HepG2 (cell line): Measurements from ENCODE around the gene PPP1R18. TPM values are rescaled to one million over a fixed set of nuclear protein-coding genes. Genes with fewer than 3 reads are reported as not detected.
A peak's percentile ranks its signal among the peaks of the same experiment; 100 is the strongest.

Source experiments
- BHLHE40 ChIP-seq: IDR thresholded peaks from 2 replicates; pipeline ENCODE4 v1.6.1; 2011; ENCODE audit warnings: low read length, improper control_type of control experiment
- ELF4 ChIP-seq: sonication (generic); formaldehyde crosslinking; IDR thresholded peaks from 2 replicates; pipeline ENCODE4 v1.5.0; 2020; ENCODE audit warnings: missing genetic modification reagents, mild to moderate bottlenecking, moderate library complexity, borderline replicate concordance
- JARID2 ChIP-seq: sonication (generic); formaldehyde crosslinking; IDR thresholded peaks from 2 replicates; pipeline ENCODE4 v1.8.1; 2023; ENCODE audit warnings: missing genetic modification reagents, inconsistent platforms; ENCODE audit not compliant: insufficient replicate concordance
- MEIS1 ChIP-seq: sonication (generic); formaldehyde crosslinking; IDR thresholded peaks from 2 replicates; pipeline ENCODE4 v1.9.0; 2021; ENCODE audit warnings: mild to moderate bottlenecking, missing genetic modification reagents, moderate library complexity, borderline replicate concordance
- NBN ChIP-seq: fragments of 450-650 bp; conservative IDR thresholded peaks from 2 replicates; pipeline ENCODE4 v1.6.1; 2017
- NR1H2 ChIP-seq: sonication (generic); formaldehyde crosslinking; IDR thresholded peaks from 2 replicates; pipeline ENCODE4 v1.8.1; 2022; ENCODE audit warnings: low read depth, missing genetic modification reagents, borderline replicate concordance
- PAF1 ChIP-seq: IDR thresholded peaks from 2 replicates; pipeline ENCODE4 v1.6.1; 2016; ENCODE audit warnings: missing genetic modification reagents, missing compliant biosample characterization
- POLR2G ChIP-seq: fragments of 200-400 bp; formaldehyde crosslinking; IDR thresholded peaks from 2 replicates; pipeline ENCODE4 v1.6.1; 2018; ENCODE audit warnings: mild to moderate bottlenecking, low read depth, low read length, moderate library complexity
- REXO4 ChIP-seq: sonication (generic); formaldehyde crosslinking; IDR thresholded peaks from 2 replicates; pipeline ENCODE4 v1.8.0; 2022; ENCODE audit warnings: missing genetic modification reagents, mild to moderate bottlenecking, borderline replicate concordance
- SIN3B ChIP-seq: fragments of 150-350 bp; IDR thresholded peaks from 2 replicates; pipeline ENCODE4 v1.6.1; 2014; ENCODE audit warnings: low read length
- SMARCE1 ChIP-seq: fragments of 450-650 bp; IDR thresholded peaks from 2 replicates; pipeline ENCODE4 v1.6.1; 2017; ENCODE audit warnings: borderline replicate concordance
- SOX5 ChIP-seq: IDR thresholded peaks from 2 replicates; pipeline ENCODE4 v1.6.1; 2016; ENCODE audit warnings: borderline replicate concordance
- YEATS2 ChIP-seq: sonication (generic); formaldehyde crosslinking; IDR thresholded peaks from 2 replicates; pipeline ENCODE4 v1.4.0; 2020; ENCODE audit warnings: missing genetic modification reagents, borderline replicate concordance
- ZBTB8A ChIP-seq: sonication (generic); formaldehyde crosslinking; IDR thresholded peaks from 2 replicates; pipeline ENCODE4 v1.4.0; 2020; ENCODE audit warnings: mild to moderate bottlenecking, low read depth, missing genetic modification reagents, borderline replicate concordance
- ZFP62 ChIP-seq: sonication (generic); formaldehyde crosslinking; IDR thresholded peaks from 2 replicates; pipeline ENCODE4 v1.4.0; 2020; ENCODE audit warnings: missing genetic modification reagents
- ZNF451 ChIP-seq: sonication (generic); formaldehyde crosslinking; IDR thresholded peaks from 2 replicates; pipeline ENCODE4 v1.5.0; 2020; ENCODE audit warnings: mild to moderate bottlenecking, missing genetic modification reagents
- ZNF777 ChIP-seq: sonication (generic); formaldehyde crosslinking; IDR thresholded peaks from 2 replicates; pipeline ENCODE4 v1.4.0; 2020; ENCODE audit warnings: missing genetic modification reagents
- polyA plus RNA-seq, 8 experiments: library from polyadenylated mRNA; depleted of rRNA in 3 of 8; stranded (reverse) in 7 of 8; unstranded in 1 of 8; fragments of >200 nt; fragmentation: Illumina TruSeq in 4 of 8; extraction: Trizol in 4 of 8; gene quantifications; 2 replicates each; pipeline versions ENCODE4 v1.2.1 to v1.2.3, GENCODE V29; 2011 to 2016; ENCODE audit warnings: low read depth in 4 of 8, missing spikeins in 1 of 8, mixed read lengths in 1 of 8; ENCODE audit not compliant: insufficient read depth in 1 of 8
- total RNA-seq, 5 experiments: library from RNA; depleted of rRNA; stranded (reverse); fragments of >200 nt; fragmentation: Illumina TruSeq; extraction: Trizol; gene quantifications; 2 replicates each; pipeline ENCODE4 v1.2.3, GENCODE V29; 2016; ENCODE audit warnings: low read depth in 1 of 5
- TF ChIP-seq, protein P1 (sequence below): sonication (generic); formaldehyde crosslinking; IDR thresholded peaks from 2 replicates; pipeline ENCODE4 v1.4.0; 2020; ENCODE audit warnings: missing genetic modification reagents
- TF ChIP-seq, protein P2 (sequence below): sonication (generic); formaldehyde crosslinking; IDR thresholded peaks from 2 replicates; pipeline ENCODE4 v1.8.0; 2022; ENCODE audit warnings: missing genetic modification reagents, mild to moderate bottlenecking, moderate library complexity, borderline replicate concordance
- TF ChIP-seq, protein P3 (sequence below): IDR thresholded peaks from 2 replicates; pipeline ENCODE4 v1.6.1; 2016; ENCODE audit warnings: low read depth, missing genetic modification reagents, missing compliant biosample characterization

PPP1R18 gene
- total and polyA plus RNA-seq, 2 of the 13 experiments (the other 11 are each of a cell fraction or from before 2014, with no cell fraction given): 4.9 to 9.2 TPM

DNA sequence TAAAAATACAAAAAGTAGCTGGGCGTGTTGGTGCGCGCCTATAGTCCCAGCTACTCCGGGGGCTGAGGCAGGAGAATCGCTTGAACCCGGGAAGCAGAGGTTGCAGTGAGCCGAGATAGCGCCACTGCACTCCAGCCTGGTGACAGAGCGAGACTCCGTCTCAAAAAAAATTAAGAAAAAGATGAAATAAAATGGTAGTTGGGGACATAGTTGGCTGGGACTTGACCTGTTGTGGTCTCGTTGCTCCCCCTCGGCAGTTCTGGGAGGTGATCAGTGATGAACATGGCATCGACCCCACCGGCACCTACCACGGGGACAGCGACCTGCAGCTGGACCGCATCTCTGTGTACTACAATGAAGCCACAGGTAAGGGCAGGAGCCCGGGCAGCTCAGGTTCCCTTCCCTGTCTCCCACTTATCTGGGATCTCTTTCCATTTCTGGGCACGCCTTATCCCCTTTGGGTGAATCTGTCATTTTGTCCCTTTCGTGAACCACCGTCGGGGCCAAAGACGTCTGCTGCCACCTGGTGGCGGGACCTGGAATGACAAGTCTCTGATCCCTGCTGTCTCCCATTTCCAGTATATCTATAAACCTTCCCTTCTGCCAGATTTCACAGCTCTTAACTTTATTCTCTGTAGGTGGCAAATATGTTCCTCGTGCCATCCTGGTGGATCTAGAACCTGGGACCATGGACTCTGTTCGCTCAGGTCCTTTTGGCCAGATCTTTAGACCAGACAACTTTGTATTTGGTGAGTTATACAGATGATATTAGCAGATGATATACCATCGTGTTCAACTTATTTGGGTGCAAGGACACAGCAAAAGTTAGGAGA is 36.1 kb upstream of the PPP1R18 start (continued):
- no peak; the same call in 1 of the 2 replicates for TF ChIP-seq POLR2G
- TF ChIP-seq SOX5 (CRISPR knock-in tag): peak; percentile 45; the same call in 1 of the 2 replicates
- TF ChIP-seq MEIS1 (CRISPR knock-in tag): peak; percentile 26; the same call in 1 of the 2 replicates
- no peak for TF ChIP-seq SMARCE1
- peak; percentile 35; the same call in 1 of the 2 replicates for TF ChIP-seq BHLHE40
- peak; percentile 45; the same call in 1 of the 2 replicates for TF ChIP-seq YEATS2 (CRISPR knock-in tag)
- no peak for TF ChIP-seq JARID2 (CRISPR knock-in tag)
- TF ChIP-seq, protein P1, sequence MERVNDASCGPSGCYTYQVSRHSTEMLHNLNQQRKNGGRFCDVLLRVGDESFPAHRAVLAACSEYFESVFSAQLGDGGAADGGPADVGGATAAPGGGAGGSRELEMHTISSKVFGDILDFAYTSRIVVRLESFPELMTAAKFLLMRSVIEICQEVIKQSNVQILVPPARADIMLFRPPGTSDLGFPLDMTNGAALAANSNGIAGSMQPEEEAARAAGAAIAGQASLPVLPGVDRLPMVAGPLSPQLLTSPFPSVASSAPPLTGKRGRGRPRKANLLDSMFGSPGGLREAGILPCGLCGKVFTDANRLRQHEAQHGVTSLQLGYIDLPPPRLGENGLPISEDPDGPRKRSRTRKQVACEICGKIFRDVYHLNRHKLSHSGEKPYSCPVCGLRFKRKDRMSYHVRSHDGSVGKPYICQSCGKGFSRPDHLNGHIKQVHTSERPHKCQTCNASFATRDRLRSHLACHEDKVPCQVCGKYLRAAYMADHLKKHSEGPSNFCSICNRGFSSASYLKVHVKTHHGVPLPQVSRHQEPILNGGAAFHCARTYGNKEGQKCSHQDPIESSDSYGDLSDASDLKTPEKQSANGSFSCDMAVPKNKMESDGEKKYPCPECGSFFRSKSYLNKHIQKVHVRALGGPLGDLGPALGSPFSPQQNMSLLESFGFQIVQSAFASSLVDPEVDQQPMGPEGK: 0 out of 2 replicates have a peak, but pooled peaks have one; percentile 32
- peak; percentile 47; the same call in 1 of the 2 replicates for TF ChIP-seq ZNF451 (CRISPR knock-in tag)
- TF ChIP-seq, protein P2, sequence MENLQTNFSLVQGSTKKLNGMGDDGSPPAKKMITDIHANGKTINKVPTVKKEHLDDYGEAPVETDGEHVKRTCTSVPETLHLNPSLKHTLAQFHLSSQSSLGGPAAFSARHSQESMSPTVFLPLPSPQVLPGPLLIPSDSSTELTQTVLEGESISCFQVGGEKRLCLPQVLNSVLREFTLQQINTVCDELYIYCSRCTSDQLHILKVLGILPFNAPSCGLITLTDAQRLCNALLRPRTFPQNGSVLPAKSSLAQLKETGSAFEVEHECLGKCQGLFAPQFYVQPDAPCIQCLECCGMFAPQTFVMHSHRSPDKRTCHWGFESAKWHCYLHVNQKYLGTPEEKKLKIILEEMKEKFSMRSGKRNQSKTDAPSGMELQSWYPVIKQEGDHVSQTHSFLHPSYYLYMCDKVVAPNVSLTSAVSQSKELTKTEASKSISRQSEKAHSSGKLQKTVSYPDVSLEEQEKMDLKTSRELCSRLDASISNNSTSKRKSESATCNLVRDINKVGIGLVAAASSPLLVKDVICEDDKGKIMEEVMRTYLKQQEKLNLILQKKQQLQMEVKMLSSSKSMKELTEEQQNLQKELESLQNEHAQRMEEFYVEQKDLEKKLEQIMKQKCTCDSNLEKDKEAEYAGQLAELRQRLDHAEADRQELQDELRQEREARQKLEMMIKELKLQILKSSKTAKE: 0 out of 2 replicates have a peak, but pooled peaks have one; percentile 30
- TF ChIP-seq ZFP62 (CRISPR knock-in tag): no peak
- no peak for TF ChIP-seq REXO4 (CRISPR knock-in tag)
- TF ChIP-seq PAF1 (CRISPR knock-in tag): 0 out of 2 replicates have a peak, but pooled peaks have one; percentile 81
- no peak for TF ChIP-seq ZBTB8A (CRISPR knock-in tag)
- TF ChIP-seq NR1H2 (CRISPR knock-in tag): no peak
- TF ChIP-seq, protein P3, sequence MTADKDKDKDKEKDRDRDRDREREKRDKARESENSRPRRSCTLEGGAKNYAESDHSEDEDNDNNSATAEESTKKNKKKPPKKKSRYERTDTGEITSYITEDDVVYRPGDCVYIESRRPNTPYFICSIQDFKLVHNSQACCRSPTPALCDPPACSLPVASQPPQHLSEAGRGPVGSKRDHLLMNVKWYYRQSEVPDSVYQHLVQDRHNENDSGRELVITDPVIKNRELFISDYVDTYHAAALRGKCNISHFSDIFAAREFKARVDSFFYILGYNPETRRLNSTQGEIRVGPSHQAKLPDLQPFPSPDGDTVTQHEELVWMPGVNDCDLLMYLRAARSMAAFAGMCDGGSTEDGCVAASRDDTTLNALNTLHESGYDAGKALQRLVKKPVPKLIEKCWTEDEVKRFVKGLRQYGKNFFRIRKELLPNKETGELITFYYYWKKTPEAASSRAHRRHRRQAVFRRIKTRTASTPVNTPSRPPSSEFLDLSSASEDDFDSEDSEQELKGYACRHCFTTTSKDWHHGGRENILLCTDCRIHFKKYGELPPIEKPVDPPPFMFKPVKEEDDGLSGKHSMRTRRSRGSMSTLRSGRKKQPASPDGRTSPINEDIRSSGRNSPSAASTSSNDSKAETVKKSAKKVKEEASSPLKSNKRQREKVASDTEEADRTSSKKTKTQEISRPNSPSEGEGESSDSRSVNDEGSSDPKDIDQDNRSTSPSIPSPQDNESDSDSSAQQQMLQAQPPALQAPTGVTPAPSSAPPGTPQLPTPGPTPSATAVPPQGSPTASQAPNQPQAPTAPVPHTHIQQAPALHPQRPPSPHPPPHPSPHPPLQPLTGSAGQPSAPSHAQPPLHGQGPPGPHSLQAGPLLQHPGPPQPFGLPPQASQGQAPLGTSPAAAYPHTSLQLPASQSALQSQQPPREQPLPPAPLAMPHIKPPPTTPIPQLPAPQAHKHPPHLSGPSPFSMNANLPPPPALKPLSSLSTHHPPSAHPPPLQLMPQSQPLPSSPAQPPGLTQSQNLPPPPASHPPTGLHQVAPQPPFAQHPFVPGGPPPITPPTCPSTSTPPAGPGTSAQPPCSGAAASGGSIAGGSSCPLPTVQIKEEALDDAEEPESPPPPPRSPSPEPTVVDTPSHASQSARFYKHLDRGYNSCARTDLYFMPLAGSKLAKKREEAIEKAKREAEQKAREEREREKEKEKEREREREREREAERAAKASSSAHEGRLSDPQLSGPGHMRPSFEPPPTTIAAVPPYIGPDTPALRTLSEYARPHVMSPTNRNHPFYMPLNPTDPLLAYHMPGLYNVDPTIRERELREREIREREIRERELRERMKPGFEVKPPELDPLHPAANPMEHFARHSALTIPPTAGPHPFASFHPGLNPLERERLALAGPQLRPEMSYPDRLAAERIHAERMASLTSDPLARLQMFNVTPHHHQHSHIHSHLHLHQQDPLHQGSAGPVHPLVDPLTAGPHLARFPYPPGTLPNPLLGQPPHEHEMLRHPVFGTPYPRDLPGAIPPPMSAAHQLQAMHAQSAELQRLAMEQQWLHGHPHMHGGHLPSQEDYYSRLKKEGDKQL (CRISPR knock-in tag): no peak
- TF ChIP-seq ELF4 (CRISPR knock-in tag): no peak
- no peak for TF ChIP-seq NBN
- peak; percentile 65; the same call in 1 of the 2 replicates for TF ChIP-seq ZNF777 (CRISPR knock-in tag)
- peak; percentile 31; the same call in 1 of the 2 replicates for TF ChIP-seq SIN3B
